Neural cell (in vitro differentiated cells): ENCODE data around the gene GPR3. TPM values are rescaled to one million over a fixed set of nuclear protein-coding genes. Genes with fewer than 3 reads are reported as not detected.

Experiments
- H2AFZ ChIP-seq: fragments of 200-600, 300-800 bp; sonication (generic), shearing (Covaris generic); 2 replicates; pipeline ENCODE4 v1.6.0; 2014; ENCODE audit warnings: low read depth, mild to moderate bottlenecking, antibody characterized with exemption, low read length, moderate library complexity
- H3F3A ChIP-seq: fragments of 200-600 bp; shearing (Covaris generic); 2 replicates; pipeline ENCODE4 v1.6.1; 2016; ENCODE audit warnings: mild to moderate bottlenecking, moderate library complexity, mixed read lengths, antibody characterized with exemption, low read length; ENCODE audit not compliant: insufficient read depth, poor library complexity, severe bottlenecking
- H3K27ac ChIP-seq: fragments of 200-600, 300-800 bp; sonication (generic), shearing (Covaris generic); 2 replicates; pipeline ENCODE4 v1.5.1; 2014; ENCODE audit warnings: mild to moderate bottlenecking, low read length, moderate library complexity
- H3K27me3 ChIP-seq: fragments of 300-800, 200-600 bp; sonication (generic), shearing (Covaris generic); 2 replicates; pipeline ENCODE4 v1.6.0; 2014; ENCODE audit warnings: mild to moderate bottlenecking, low read depth, low read length, moderate library complexity; ENCODE audit not compliant: insufficient read depth
- H3K36me3 ChIP-seq: fragments of 300-800, 200-600 bp; sonication (generic), shearing (Covaris generic); 2 replicates; pipeline ENCODE4 v1.5.1; 2014; ENCODE audit warnings: mild to moderate bottlenecking, antibody characterized with exemption, low read length, moderate library complexity; ENCODE audit not compliant: insufficient read depth
- H3K4me2 ChIP-seq: fragments of 300-800, 200-600 bp; sonication (generic), shearing (Covaris generic); 2 replicates; pipeline ENCODE4 v1.6.0; 2014; ENCODE audit warnings: mild to moderate bottlenecking, low read length
- H3K4me3 ChIP-seq: fragments of 300-800, 200-600 bp; sonication (generic), shearing (Covaris generic); 2 replicates; pipeline ENCODE4 v1.5.1; 2014; ENCODE audit warnings: mild to moderate bottlenecking, low read length, moderate library complexity
- H3K79me2 ChIP-seq: fragments of 200-600 bp; shearing (Covaris generic); replicated peaks from 2 replicates; pipeline ENCODE4 v1.6.0; 2014; ENCODE audit warnings: mild to moderate bottlenecking, low read length, moderate library complexity; ENCODE audit not compliant: insufficient read depth
- H3K9ac ChIP-seq: fragments of 300-800, 200-600 bp; sonication (generic), shearing (Covaris generic); 2 replicates; pipeline ENCODE4 v1.6.1; 2016; ENCODE audit warnings: mild to moderate bottlenecking, low read length, mixed read lengths
- H3K9me2 ChIP-seq: fragments of 200-600 bp; shearing (Covaris generic); 2 replicates; pipeline ENCODE4 v1.6.1; 2016; ENCODE audit warnings: mild to moderate bottlenecking, low read length, mixed read lengths; ENCODE audit not compliant: insufficient read depth
- H3K9me3 ChIP-seq: fragments of 200-600, 300-800 bp; sonication (generic), shearing (Covaris generic); 2 replicates; pipeline ENCODE4 v1.6.1; 2016; ENCODE audit warnings: mild to moderate bottlenecking, mixed run types, low read length, moderate library complexity, mixed read lengths
- H4K20me1 ChIP-seq: fragments of 200-600 bp; shearing (Covaris generic); 2 replicates; pipeline ENCODE4 v1.6.1; 2016; ENCODE audit warnings: mild to moderate bottlenecking, mixed run types; ENCODE audit not compliant: insufficient read depth
- EP300 ChIP-seq: fragments of 450-650 bp; conservative IDR thresholded peaks from 2 replicates; pipeline ENCODE4 v1.6.1; 2014; ENCODE audit warnings: antibody characterized with exemption, mild to moderate bottlenecking, moderate library complexity; ENCODE audit not compliant: poor library complexity, severe bottlenecking
- EZH2 ChIP-seq: fragments of 200-600, 300-800 bp; shearing (Covaris generic), sonication (generic); IDR thresholded peaks from 2 replicates; pipeline ENCODE4 v1.6.1; 2014; ENCODE audit warnings: antibody characterized with exemption, low read length, borderline replicate concordance, mild to moderate bottlenecking; ENCODE audit not compliant: insufficient read depth, poor library complexity, severe bottlenecking
- MXI1 ChIP-seq: fragments of 450-650 bp; conservative IDR thresholded peaks from 2 replicates; pipeline ENCODE4 v1.6.1; 2014; ENCODE audit warnings: antibody characterized with exemption, mild to moderate bottlenecking; ENCODE audit not compliant: poor library complexity, severe bottlenecking
- POLR2AphosphoS5 ChIP-seq: IDR thresholded peaks from 2 replicates; pipeline ENCODE4 v1.6.1; 2012
- RAD21 ChIP-seq: fragments of 450-650 bp; conservative IDR thresholded peaks from 2 replicates; pipeline ENCODE4 v1.6.1; 2014; ENCODE audit warnings: antibody characterized with exemption, mild to moderate bottlenecking, moderate library complexity
- SMC3 ChIP-seq: fragments of 450-650 bp; conservative IDR thresholded peaks from 2 replicates; pipeline ENCODE4 v1.6.1; 2014; ENCODE audit warnings: antibody characterized with exemption, mild to moderate bottlenecking, moderate library complexity; ENCODE audit not compliant: poor library complexity
- TAF1 ChIP-seq: IDR thresholded peaks from 2 replicates; pipeline ENCODE4 v1.6.1; 2012; ENCODE audit warnings: low read depth
- polyA plus RNA-seq: library from polyadenylated mRNA; depleted of rRNA; stranded (reverse); fragments of >200 nt; gene quantifications from 2 replicates; pipeline ENCODE4 v1.2.3, GENCODE V29; 2014
- TF ChIP-seq, protein P1 (sequence below): fragments of 450-650 bp; IDR thresholded peaks from 2 replicates; pipeline ENCODE4 v1.5.1; 2014; ENCODE audit warnings: antibody characterized with exemption, mild to moderate bottlenecking, moderate library complexity; ENCODE audit not compliant: poor library complexity, severe bottlenecking
- TF ChIP-seq, protein P2 (sequence below): IDR thresholded peaks from 2 replicates; pipeline ENCODE4 v1.6.1; 2012; ENCODE audit warnings: borderline replicate concordance

Gene GPR3
- polyA plus RNA-seq, 1 donor from 2014 or later = 0.54 TPM

DNA sequence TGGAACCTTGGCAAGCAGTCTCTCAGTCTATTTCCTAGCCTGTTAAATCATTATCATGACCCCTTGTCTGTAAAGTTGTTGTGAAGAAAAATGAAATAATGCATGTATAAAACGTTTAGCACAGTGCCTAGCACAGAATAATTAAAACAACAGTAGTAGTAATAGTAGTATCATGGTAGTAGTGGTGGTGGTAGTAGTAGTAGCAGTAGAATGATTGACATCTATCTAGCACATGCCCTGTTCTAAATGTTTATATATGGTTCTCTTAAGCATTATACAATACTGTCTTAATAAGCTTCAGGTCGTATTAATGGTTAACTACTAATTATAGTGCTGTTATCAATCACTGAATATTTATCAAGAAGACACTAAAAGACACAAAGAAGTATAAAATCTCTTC is 46.7 kb downstream of the GPR3 start:
- Histone ChIP-seq H3K4me2 (no peak overlapping the region), H3K79me2 (no peaks in the 10 kb centered on the region), H3K27me3 (no peaks in the 10 kb centered on the region), H4K20me1 (no peaks in the 10 kb centered on the region), H3K9me2 (no peaks in the 10 kb centered on the region), H3K9me3 (no peaks in the 10 kb centered on the region), H2AFZ (no peak overlapping the region), H3K36me3 (no peaks in the 10 kb centered on the region), H3F3A (no peaks in the 10 kb centered on the region), H3K4me3 (no peak overlapping the region), H3K27ac (no peak overlapping the region), H3K9ac (no peak overlapping the region)
- TF ChIP-seq EZH2 = no peak
- no peak for TF ChIP-seq TAF1
- no peak for TF ChIP-seq MXI1
- TF ChIP-seq, protein P1, sequence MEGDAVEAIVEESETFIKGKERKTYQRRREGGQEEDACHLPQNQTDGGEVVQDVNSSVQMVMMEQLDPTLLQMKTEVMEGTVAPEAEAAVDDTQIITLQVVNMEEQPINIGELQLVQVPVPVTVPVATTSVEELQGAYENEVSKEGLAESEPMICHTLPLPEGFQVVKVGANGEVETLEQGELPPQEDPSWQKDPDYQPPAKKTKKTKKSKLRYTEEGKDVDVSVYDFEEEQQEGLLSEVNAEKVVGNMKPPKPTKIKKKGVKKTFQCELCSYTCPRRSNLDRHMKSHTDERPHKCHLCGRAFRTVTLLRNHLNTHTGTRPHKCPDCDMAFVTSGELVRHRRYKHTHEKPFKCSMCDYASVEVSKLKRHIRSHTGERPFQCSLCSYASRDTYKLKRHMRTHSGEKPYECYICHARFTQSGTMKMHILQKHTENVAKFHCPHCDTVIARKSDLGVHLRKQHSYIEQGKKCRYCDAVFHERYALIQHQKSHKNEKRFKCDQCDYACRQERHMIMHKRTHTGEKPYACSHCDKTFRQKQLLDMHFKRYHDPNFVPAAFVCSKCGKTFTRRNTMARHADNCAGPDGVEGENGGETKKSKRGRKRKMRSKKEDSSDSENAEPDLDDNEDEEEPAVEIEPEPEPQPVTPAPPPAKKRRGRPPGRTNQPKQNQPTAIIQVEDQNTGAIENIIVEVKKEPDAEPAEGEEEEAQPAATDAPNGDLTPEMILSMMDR = no peak
- no peak for TF ChIP-seq SMC3
- TF ChIP-seq, protein P2, sequence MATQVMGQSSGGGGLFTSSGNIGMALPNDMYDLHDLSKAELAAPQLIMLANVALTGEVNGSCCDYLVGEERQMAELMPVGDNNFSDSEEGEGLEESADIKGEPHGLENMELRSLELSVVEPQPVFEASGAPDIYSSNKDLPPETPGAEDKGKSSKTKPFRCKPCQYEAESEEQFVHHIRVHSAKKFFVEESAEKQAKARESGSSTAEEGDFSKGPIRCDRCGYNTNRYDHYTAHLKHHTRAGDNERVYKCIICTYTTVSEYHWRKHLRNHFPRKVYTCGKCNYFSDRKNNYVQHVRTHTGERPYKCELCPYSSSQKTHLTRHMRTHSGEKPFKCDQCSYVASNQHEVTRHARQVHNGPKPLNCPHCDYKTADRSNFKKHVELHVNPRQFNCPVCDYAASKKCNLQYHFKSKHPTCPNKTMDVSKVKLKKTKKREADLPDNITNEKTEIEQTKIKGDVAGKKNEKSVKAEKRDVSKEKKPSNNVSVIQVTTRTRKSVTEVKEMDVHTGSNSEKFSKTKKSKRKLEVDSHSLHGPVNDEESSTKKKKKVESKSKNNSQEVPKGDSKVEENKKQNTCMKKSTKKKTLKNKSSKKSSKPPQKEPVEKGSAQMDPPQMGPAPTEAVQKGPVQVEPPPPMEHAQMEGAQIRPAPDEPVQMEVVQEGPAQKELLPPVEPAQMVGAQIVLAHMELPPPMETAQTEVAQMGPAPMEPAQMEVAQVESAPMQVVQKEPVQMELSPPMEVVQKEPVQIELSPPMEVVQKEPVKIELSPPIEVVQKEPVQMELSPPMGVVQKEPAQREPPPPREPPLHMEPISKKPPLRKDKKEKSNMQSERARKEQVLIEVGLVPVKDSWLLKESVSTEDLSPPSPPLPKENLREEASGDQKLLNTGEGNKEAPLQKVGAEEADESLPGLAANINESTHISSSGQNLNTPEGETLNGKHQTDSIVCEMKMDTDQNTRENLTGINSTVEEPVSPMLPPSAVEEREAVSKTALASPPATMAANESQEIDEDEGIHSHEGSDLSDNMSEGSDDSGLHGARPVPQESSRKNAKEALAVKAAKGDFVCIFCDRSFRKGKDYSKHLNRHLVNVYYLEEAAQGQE = no peak
- TF ChIP-seq EP300 = no peak
- TF ChIP-seq POLR2AphosphoS5 = no peak
- no peak for TF ChIP-seq RAD21

DNA sequence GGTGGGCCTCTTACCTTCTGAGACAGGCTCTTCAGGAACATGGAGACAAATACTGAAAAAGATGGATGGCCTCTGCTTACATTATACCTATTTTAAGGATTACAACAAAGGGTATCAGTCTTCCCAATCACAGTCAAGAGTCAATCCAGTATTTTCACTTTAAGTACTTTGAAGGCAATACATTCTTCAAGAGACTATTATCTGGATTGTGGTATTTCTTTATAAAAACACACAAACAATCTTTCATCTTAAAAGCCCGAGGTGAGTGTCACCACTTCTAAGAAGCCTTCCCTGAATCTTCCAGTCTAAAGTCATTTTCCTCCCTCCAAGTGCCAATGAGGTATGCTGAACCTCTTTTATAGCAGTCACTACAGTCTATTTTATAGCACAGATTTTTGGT is 52.2 kb downstream of the GPR3 start:
- Histone ChIP-seq H3K9ac (no peak overlapping the region), H3F3A (no peaks in the 10 kb centered on the region), H3K4me3 (no peak overlapping the region), H3K36me3 (no peaks in the 10 kb centered on the region), H3K9me2 (no peaks in the 10 kb centered on the region), H3K4me2 (no peak overlapping the region), H2AFZ (no peak overlapping the region), H4K20me1 (no peaks in the 10 kb centered on the region), H3K9me3 (no peaks in the 10 kb centered on the region), H3K27me3 (no peaks in the 10 kb centered on the region), H3K79me2 (peaks cover 8% of the 10 kb centered on the region), H3K27ac (no peak overlapping the region)
- TF ChIP-seq EP300 = no peak
- no peak for TF ChIP-seq MXI1
- no peak for TF ChIP-seq POLR2AphosphoS5
- TF ChIP-seq SMC3 = no peak
- no peak for TF ChIP-seq RAD21
- no peak for TF ChIP-seq TAF1
- TF ChIP-seq, protein P1 = no peak
- TF ChIP-seq, protein P2 = no peak
- no peak for TF ChIP-seq EZH2
